ENCODE data around the gene ADPGK. TPM values are rescaled to one million over a fixed set of nuclear protein-coding genes. Genes with fewer than 3 reads are reported as not detected.

ADPGK gene
- total and polyA plus RNA-seq, 5 experiments from 2014 or later: 70.7 to 110 (median 74.7) TPM

Other genes with a start within 250 kb of the ADPGK start
- gene GOLGA6B, start 129.1 kb downstream of the ADPGK start, total RNA-seq: not detected
- not detected for gene GOLGA6B, start 129.1 kb downstream of the ADPGK start, polyA plus RNA-seq
- gene HIGD2B, start 97.6 kb downstream of the ADPGK start, total RNA-seq: under 1 TPM in 1 of 2 experiments, not detected in 1; 0.47 TPM
- not detected for gene HIGD2B, start 97.6 kb downstream of the ADPGK start, polyA plus RNA-seq
- 10 to 100 TPM; 27.0 to 28.7 TPM for gene BBS4, start 97.6 kb downstream of the ADPGK start, total RNA-seq
- 10 to 100 TPM; 14.4 to 15.9 (median 15.4) TPM for gene BBS4, start 97.6 kb downstream of the ADPGK start, polyA plus RNA-seq